Pancreas (tissue), 10 donors: ENCODE measurements around the gene TFEB. TPM values are rescaled to one million over a fixed set of nuclear protein-coding genes. Genes with fewer than 3 reads are reported as not detected.

Experiments used
- ATAC-seq, 4 donors: fragments of 200-7000 bp; cut with Tn5 transposase; one replicate each; pipeline versions ENCODE4 v1.8.0 to v1.9.1; 2020; ENCODE audit warnings: mild to moderate bottlenecking in 4 of 4, moderate library complexity in 4 of 4
- DNase-seq, 6 donors: peaks; one replicate each; pipeline ENCODE4 v3.0.0-alpha.2; 2020
- FAIRE-seq: peaks from 2 replicates; lab custom pipeline; 2012; peaks lifted over from hg19 to GRCh38; lab: Jason Lieb, UNC
- H3K27ac ChIP-seq, 4 donors: fragments of 200-600 bp; sonication (generic); 1 replicate in 3 of 4; 2 replicates in 1 of 4; pipeline versions ENCODE4 v1.5.0 to v1.8.0; 2020
- H3K27me3 ChIP-seq, 4 donors: fragments of 200-600 bp; one replicate each; pipeline ENCODE4 v1.8.0; 2021
- H3K36me3 ChIP-seq, 3 donors: fragments of 200-600 bp; sonication (generic) in 1 of 3; one replicate each; pipeline versions ENCODE4 v1.5.0 to v1.8.0; 2020 to 2021
- H3K4me1 ChIP-seq, 3 donors: fragments of 200-600 bp; one replicate each; pipeline ENCODE4 v1.8.0; 2021
- H3K4me3 ChIP-seq, 4 donors: fragments of 200-600 bp; sonication (generic) in 2 of 4; one replicate each; pipeline versions ENCODE4 v1.5.0 to v1.8.0; 2020 to 2021
- H3K9me3 ChIP-seq, 4 donors: fragments of 200-600 bp; one replicate each; pipeline ENCODE4 v1.8.0; 2021
- WGBS, 2 donors: extraction: QIAGEN DNeasy Blood & Tissue Kit; methylation state at CpG; one replicate each; pipeline ENCODE4 v1.1.7; 2013; 5-methylcytosine and 5-hydroxymethylcytosine counted together
- intact Hi-C, 3 donors: fragments of 100-400 bp; cut with DNase I; formaldehyde crosslinking; loops; one replicate each; pipeline versions ENCODE4 v1.11.1 to v1.14.2; 2022
- polyA plus RNA-seq, 2 donors: library from polyadenylated mRNA; stranded (reverse); fragments of 200-250 nt; gene quantifications; one replicate each; pipeline ENCODE4 v1.2.3, GENCODE V29; 2013
- total RNA-seq, 6 donors: library from RNA; stranded (reverse); fragmentation: NEBNext Ultra II Directional in 4 of 6; extraction: Animal tissue kit (Norgen Biotek cat#: 25700) in 4 of 6; gene quantifications; one replicate each; pipeline versions ENCODE4 v1.2.1 to v1.2.4, GENCODE V29; 2021 to 2023
- TF ChIP-seq, protein P1 (sequence below), 4 donors: fragments of 200-600 bp; sonication (generic) in 3 of 4; IDR thresholded peaks; one replicate each; pipeline versions ENCODE4 v1.5.0 to v1.8.0; 2021; ENCODE audit warnings: antibody characterized with exemption in 4 of 4
- donor health status: healthy with polysubstance abuse.
- donor health status: DM: no; HTN: no; CAD: no; lungs with moderate emphysema.
- donor health status: DM: no; HTN: no; CAD: no.
- donor health status: control.
- donor health status: control.
- donor health status: Bipolar disorder and iron deficiency.
- donor health status: DM: yes; HTN: yes; CAD: no.
- donor health status: DM: no; HTN: no; CAD: no.
- donor health status: DM: no; HTN: no; CAD: no.
- donor health status: DM: yes; HTN: yes; CAD: no.

The TFEB gene
- total and polyA plus RNA-seq, 8 donors = 6.5 to 49.4 (median 11.6) TPM

DNA sequence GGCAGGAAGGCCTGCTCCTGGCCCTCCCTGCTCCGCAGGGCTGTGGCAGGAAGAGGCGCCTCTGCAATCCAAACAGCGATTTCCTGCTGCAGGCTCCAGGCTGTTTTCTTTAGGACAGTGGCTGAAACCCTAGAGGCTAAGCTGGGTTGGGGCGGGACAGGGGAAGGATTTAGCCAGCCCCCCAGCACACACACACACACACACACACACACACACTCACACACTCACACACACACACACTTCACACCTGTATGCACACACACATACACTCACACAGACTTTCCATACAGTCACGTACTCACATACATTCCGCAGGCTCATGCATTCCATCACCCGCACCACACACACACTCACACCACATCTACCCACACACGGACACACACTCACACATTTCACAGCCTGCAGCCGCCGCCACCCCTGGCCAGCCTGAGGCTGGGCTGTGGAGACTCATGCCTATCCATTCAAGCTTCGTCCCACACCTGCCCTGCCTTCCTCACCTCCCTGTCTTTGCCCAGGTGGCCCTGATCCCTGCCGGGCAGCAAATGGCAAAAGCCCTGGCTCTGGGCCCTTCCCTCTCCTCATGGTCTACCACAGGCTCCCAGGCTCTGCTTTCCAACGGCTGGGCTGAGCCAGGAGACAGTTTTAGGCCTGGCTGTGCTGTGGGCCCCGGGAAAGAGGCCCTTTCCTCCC lies 79.3 kb downstream of the TFEB start:
- WGBS, 2 donors = 65 to 72% methylated on average over 13 to 14 of the region's 14 CpGs
- TF ChIP-seq, protein P1, sequence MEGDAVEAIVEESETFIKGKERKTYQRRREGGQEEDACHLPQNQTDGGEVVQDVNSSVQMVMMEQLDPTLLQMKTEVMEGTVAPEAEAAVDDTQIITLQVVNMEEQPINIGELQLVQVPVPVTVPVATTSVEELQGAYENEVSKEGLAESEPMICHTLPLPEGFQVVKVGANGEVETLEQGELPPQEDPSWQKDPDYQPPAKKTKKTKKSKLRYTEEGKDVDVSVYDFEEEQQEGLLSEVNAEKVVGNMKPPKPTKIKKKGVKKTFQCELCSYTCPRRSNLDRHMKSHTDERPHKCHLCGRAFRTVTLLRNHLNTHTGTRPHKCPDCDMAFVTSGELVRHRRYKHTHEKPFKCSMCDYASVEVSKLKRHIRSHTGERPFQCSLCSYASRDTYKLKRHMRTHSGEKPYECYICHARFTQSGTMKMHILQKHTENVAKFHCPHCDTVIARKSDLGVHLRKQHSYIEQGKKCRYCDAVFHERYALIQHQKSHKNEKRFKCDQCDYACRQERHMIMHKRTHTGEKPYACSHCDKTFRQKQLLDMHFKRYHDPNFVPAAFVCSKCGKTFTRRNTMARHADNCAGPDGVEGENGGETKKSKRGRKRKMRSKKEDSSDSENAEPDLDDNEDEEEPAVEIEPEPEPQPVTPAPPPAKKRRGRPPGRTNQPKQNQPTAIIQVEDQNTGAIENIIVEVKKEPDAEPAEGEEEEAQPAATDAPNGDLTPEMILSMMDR (IDR thresholded peaks at IDR 0.05) = no peak
- no peak for ATAC-seq
- H3K36me3 ChIP-seq = no peaks in the 10 kb centered on the region
- no peak for FAIRE-seq
- H3K9me3 ChIP-seq = no peaks in the 10 kb centered on the region
- H3K27ac ChIP-seq = no peak overlapping the region
- no peak overlapping the region for H3K4me3 ChIP-seq
- DNase-seq = peak in 1 of 6 donors; percentile 54
- intact Hi-C loops = no loop called here
- no peaks in the 10 kb centered on the region for H3K27me3 ChIP-seq
- no peaks in the 10 kb centered on the region for H3K4me1 ChIP-seq

DNA sequence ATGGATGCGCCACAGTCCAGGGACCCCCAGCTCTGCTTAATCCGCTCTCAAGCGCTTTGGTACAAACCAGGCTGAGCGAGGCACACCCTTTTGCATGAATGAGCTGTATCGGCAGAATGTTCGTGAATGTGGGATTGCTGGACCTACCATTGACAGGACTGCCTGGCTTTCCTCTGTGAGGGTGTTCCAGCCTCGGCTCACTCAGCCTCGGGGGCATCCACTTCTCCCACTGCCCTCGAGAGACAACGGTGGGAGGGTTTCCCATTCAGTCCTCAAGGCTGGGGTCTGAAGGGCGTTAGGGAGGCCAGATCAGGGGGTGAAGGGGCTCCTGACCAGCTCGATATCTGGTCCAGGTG lies 79.8 kb downstream of the TFEB start:
- Histone ChIP-seq H3K4me1 (no peaks in the 10 kb centered on the region), H3K9me3 (no peaks in the 10 kb centered on the region), H3K36me3 (no peaks in the 10 kb centered on the region), H3K4me3 (no peak overlapping the region), H3K27me3 (no peaks in the 10 kb centered on the region), H3K27ac (no peak overlapping the region)
- TF ChIP-seq, protein P1 (IDR thresholded peaks at IDR 0.05) = no peak
- intact Hi-C loops = no loop called here
- DNase-seq (peak in 1 of 6 donors; percentile 41), ATAC-seq (no peak), FAIRE-seq (no peak)
- 71 to 79% methylated on average over 12 of the region's 12 CpGs for WGBS, 2 donors

DNA sequence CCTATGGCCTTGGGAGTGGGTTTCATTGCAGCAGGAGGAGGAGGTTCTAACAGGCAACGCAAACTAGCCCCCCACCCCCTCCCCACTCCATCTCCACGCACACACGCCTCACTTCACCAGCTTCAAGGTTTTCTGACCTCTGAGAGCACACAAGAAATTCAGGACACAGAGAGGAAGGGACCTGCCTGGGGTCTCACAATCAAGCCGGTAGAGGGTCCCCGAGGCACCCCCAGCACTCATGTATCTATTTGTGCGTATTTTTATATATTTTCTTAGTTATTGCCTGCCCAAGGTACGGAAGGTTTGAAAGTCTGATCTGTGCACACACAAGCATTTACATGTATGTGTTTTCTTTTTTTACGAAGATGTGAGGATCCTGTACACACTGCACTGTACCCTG lies 80.2 kb downstream of the TFEB start:
- no peak overlapping the region for H3K4me3 ChIP-seq
- no peak for DNase-seq
- 80 to 87% methylated on average over 8 of the region's 8 CpGs for WGBS, 2 donors
- intact Hi-C loops = no loop called here
- TF ChIP-seq, protein P1 (IDR thresholded peaks at IDR 0.05) = no peak
- ATAC-seq = no peak
- H3K27me3 ChIP-seq = no peaks in the 10 kb centered on the region
- no peaks in the 10 kb centered on the region for H3K4me1 ChIP-seq
- H3K9me3 ChIP-seq = no peaks in the 10 kb centered on the region
- H3K36me3 ChIP-seq = no peaks in the 10 kb centered on the region
- H3K27ac ChIP-seq = no peak overlapping the region
- no peak for FAIRE-seq

DNA sequence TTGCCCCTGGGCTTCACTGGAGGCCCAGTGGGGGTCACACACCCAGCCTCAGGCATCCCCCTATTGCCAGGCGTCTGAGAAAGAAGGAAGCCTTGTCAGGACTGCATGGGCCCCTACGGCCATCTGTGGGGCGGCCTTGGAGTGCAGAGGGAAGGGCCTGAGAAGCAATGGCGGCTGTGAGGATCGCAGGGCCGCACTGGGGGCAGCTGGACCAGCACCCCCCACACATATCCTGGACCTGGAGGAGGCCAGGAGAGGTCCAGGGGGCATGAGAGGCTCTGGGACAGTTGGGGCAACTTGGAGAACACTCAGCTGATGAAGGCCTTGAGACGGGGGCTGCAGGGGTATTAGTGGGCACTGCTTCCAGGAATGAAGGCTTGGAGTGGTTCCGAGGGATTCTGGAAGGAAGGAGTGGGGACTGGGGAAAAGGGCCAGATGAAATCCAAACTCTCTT lies 80.7 kb downstream of the TFEB start:
- ATAC-seq = no peak
- 80 to 87% methylated on average over 8 of the region's 8 CpGs for WGBS, 2 donors

More for the DNA sequence above, 80.7 kb downstream of the TFEB start:
- no peaks in the 10 kb centered on the region for H3K4me1 ChIP-seq
- H3K4me3 ChIP-seq = no peak overlapping the region
- H3K27me3 ChIP-seq = no peaks in the 10 kb centered on the region
- H3K9me3 ChIP-seq = no peaks in the 10 kb centered on the region
- intact Hi-C loops = no loop called here
- TF ChIP-seq, protein P1 (IDR thresholded peaks at IDR 0.05) = no peak
- H3K27ac ChIP-seq = no peak overlapping the region
- no peaks in the 10 kb centered on the region for H3K36me3 ChIP-seq
- DNase-seq (peak in 1 of 6 donors; percentile 30), FAIRE-seq (no peak)
